Aorta (tissue), 5 donors: Measurements from ENCODE around the gene ZBTB44. TPM values are rescaled to one million over a fixed set of nuclear protein-coding genes. Genes with fewer than 3 reads are reported as not detected.
"Not testable (repeated sequence)": the region's sequence is repeated elsewhere in the genome, so short reads cannot be mapped to it uniquely, and the experiment has no call there.

Experiments used
- ATAC-seq: fragments of 200-7000 bp; cut with Tn5 transposase; one replicate; pipeline ENCODE4 v1.9.1; 2022; ENCODE audit warnings: moderate library complexity; ENCODE audit not compliant: low FRiP score
- DNase-seq, 2 donors: peaks; one replicate each; pipeline ENCODE4 v3.0.0-alpha.2; 2020
- H3K27ac ChIP-seq, 2 donors: one replicate each; pipeline ENCODE4 v1.5.1; 2013; ENCODE audit warnings: low read length in 2 of 2, mild to moderate bottlenecking in 2 of 2, moderate library complexity in 2 of 2, control low read depth in 1 of 2, inconsistent platforms in 1 of 2, low read depth in 1 of 2
- H3K27me3 ChIP-seq, 2 donors: one replicate each; pipeline ENCODE4 v1.6.1; 2013; ENCODE audit warnings: control low read depth in 1 of 2, low read length in 1 of 2, mild to moderate bottlenecking in 1 of 2, moderate library complexity in 1 of 2; ENCODE audit not compliant: insufficient read depth in 2 of 2, control insufficient read depth in 1 of 2
- H3K36me3 ChIP-seq, 2 donors: one replicate each; pipeline ENCODE4 v1.6.1; 2013; ENCODE audit warnings: control low read depth in 1 of 2, low read length in 1 of 2, mild to moderate bottlenecking in 1 of 2; ENCODE audit not compliant: insufficient read depth in 2 of 2, control insufficient read depth in 1 of 2
- H3K4me1 ChIP-seq, 2 donors: one replicate each; pipeline ENCODE4 v1.6.1; 2013; ENCODE audit warnings: low read length in 2 of 2, control low read depth in 1 of 2, mild to moderate bottlenecking in 1 of 2, moderate library complexity in 1 of 2; ENCODE audit not compliant: insufficient read depth in 2 of 2, control insufficient read depth in 1 of 2
- H3K4me3 ChIP-seq, 2 donors: one replicate each; pipeline ENCODE4 v1.5.1; 2013; ENCODE audit warnings: low read length in 2 of 2, control low read depth in 1 of 2, mild to moderate bottlenecking in 1 of 2
- H3K9me3 ChIP-seq: one replicate; pipeline ENCODE4 v1.6.1; 2013; ENCODE audit warnings: mild to moderate bottlenecking, low read length; ENCODE audit not compliant: control insufficient read depth
- WGBS, 2 donors: extraction: QIAGEN DNeasy Blood & Tissue Kit; methylation state at CpG; one replicate each; pipeline ENCODE4 v1.1.7; 2013; 5-methylcytosine and 5-hydroxymethylcytosine counted together
- intact Hi-C, 2 donors: fragments of 100-400 bp; cut with DNase I; formaldehyde crosslinking; loops; one replicate each; pipeline versions ENCODE4 v1.14.2 to v1.15.0; 2022
- polyA plus RNA-seq, 2 donors: library from polyadenylated mRNA; stranded (reverse); fragments of 200-250 nt; gene quantifications; one replicate each; pipeline ENCODE4 v1.2.3, GENCODE V29; 2013
- total RNA-seq, 2 donors: library from RNA; stranded (reverse); fragmentation: NEBNext Ultra II Directional; extraction: Animal tissue kit (Norgen Biotek cat#: 25700); gene quantifications; one replicate each; pipeline ENCODE4 v1.2.1, GENCODE V29; 2021
- donor health status: healthy with polysubstance abuse.
- donor health status: Bipolar disorder and iron deficiency.
- donor health status: DM: no; HTN: no; CAD: no.
- donor health status: DM: no; HTN: no; CAD: no.
- donor health status: DM: yes; HTN: yes; CAD: no.

ZBTB44 gene
- total and polyA plus RNA-seq, 4 donors: 8.3 to 50.2 (median 23.2) TPM

GRCh38 chr11:130237282-130238006 lies 77.3 kb downstream of the ZBTB44 start:
- no peak for DNase-seq
- Histone ChIP-seq H3K9me3 (no peaks in the 10 kb centered on the region), H3K4me3 (no peak overlapping the region), H3K27me3 (no peaks in the 10 kb centered on the region), H3K4me1 (no peaks in the 10 kb centered on the region), H3K36me3 (peaks cover 0 to 1% of the 10 kb centered on the region in 2 donors), H3K27ac (no peak overlapping the region)
- WGBS, 2 donors: 83 to 87% methylated on average over 6 of the region's 6 CpGs
- intact Hi-C loops: no loop called here
- no peak for ATAC-seq

DNA sequence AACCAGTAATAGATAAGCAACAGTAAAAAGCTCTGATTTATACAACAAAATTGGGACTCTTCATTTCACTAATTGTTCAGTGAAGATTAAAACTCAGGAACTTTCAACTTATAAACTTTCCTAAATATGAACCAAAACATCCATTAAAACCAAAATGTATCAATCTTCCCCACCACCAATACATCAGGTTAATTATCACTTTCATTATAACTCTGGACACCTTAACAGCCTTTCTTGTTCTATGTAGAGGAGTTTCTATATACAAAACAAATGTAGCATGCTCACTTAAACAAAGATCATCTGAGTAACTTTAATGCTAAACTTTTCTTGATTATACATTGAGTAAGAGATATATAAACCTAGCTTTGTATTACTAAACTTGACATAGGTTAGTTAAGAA lies 80.4 kb downstream of the ZBTB44 start:
- no peaks in the 10 kb centered on the region for H3K4me1 ChIP-seq
- H3K27me3 ChIP-seq: no peaks in the 10 kb centered on the region
- intact Hi-C loops: no loop called here
- no peaks in the 10 kb centered on the region for H3K9me3 ChIP-seq
- DNase-seq (no peak), ATAC-seq (no peak)
- H3K36me3 ChIP-seq: peaks cover 0 to 1% of the 10 kb centered on the region in 2 donors
- H3K27ac ChIP-seq: no peak overlapping the region
- no peak overlapping the region for H3K4me3 ChIP-seq

- H3K4me1 ChIP-seq, ATAC-seq, H3K9me3 ChIP-seq, H3K36me3 ChIP-seq, H3K27me3 ChIP-seq, H3K27ac ChIP-seq, H3K4me3 ChIP-seq, intact Hi-C loops, DNase-seq: not testable (repeated sequence)
- 80 to 89% methylated on average over 3 of the region's 3 CpGs for WGBS, 2 donors
These were observed 80.8 kb downstream of the ZBTB44 start for GRCh38 chr11:130233888-130234287.

- not testable (repeated sequence) for ATAC-seq
These were observed 81.2 kb downstream of the ZBTB44 start for GRCh38 chr11:130233486-130233885.

DNA sequence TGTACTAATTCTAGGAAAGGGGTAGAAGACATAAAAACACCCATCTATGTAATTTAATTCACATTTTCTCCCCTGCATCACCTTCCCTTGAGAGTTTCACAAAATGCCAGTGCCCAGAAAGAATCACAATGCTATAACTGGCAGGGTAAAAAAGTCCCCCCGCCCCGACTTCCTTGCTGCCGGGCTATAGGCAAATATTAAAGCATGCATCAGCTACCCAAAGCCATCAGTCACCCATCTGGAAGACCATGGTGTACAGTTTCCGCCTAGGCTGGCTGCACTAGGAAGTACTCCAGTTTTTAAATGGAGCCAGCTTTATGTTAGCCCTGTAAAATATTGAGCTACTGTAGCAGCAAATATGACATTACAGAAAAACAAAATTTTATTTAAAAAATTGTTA lies 87.3 kb downstream of the ZBTB44 start:
- Histone ChIP-seq H3K4me3 (no peak overlapping the region), H3K27me3 (no peaks in the 10 kb centered on the region), H3K36me3 (no peaks in the 10 kb centered on the region), H3K9me3 (no peaks in the 10 kb centered on the region), H3K27ac (no peak overlapping the region), H3K4me1 (no peaks in the 10 kb centered on the region)
- ATAC-seq (no peak), DNase-seq (no peak)
- 89 to 93% methylated on average over 4 of the region's 4 CpGs for WGBS, 2 donors
- intact Hi-C loops: no loop called here

More at GRCh38 chr11:130233486-130233885, 81.2 kb downstream of the ZBTB44 start:
- H3K27me3 ChIP-seq, H3K36me3 ChIP-seq, H3K9me3 ChIP-seq, H3K4me3 ChIP-seq, H3K27ac ChIP-seq, intact Hi-C loops, DNase-seq, H3K4me1 ChIP-seq: not testable (repeated sequence)

DNA sequence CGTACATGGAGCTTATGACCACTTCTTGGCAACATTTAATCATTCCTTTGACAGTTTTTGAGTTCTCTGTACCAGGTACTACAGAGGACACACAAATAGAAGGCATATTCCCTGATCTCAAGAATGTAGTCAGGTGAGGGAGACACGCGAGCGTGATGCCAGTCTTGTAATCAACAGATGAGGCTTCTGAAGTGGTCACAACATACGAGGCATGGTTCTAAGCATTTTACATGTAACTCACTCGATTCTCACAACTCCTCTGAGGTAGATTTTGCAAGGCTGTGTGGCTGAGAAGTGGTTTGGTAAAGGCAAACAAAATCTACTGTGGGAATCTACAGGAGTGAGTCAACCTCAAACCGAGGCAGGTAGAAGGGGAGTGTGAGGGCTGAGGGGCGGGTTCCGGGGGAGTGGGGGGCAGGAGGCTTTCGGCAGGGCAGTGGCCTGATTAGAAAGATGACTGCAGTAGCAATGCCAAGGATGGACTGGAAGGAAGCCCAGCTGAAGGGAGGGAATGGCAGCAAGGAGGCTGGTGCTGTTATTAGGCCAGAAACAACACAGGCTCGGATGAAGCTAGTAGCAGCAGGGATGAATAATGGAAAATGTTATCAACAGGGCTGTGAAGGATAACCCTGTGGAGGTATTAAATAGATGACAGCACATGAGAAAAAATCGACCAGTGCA lies 91.3 kb downstream of the ZBTB44 start:
- H3K4me1 ChIP-seq: no peaks in the 10 kb centered on the region
- DNase-seq (no peak), ATAC-seq (no peak)
- no peak overlapping the region for H3K4me3 ChIP-seq
- no peaks in the 10 kb centered on the region for H3K27me3 ChIP-seq
- intact Hi-C loops: no loop called here
- H3K36me3 ChIP-seq: no peaks in the 10 kb centered on the region
- H3K27ac ChIP-seq: no peak overlapping the region
- no peaks in the 10 kb centered on the region for H3K9me3 ChIP-seq
- WGBS, 2 donors: 51 to 53% methylated on average over 12 of the region's 12 CpGs

DNA sequence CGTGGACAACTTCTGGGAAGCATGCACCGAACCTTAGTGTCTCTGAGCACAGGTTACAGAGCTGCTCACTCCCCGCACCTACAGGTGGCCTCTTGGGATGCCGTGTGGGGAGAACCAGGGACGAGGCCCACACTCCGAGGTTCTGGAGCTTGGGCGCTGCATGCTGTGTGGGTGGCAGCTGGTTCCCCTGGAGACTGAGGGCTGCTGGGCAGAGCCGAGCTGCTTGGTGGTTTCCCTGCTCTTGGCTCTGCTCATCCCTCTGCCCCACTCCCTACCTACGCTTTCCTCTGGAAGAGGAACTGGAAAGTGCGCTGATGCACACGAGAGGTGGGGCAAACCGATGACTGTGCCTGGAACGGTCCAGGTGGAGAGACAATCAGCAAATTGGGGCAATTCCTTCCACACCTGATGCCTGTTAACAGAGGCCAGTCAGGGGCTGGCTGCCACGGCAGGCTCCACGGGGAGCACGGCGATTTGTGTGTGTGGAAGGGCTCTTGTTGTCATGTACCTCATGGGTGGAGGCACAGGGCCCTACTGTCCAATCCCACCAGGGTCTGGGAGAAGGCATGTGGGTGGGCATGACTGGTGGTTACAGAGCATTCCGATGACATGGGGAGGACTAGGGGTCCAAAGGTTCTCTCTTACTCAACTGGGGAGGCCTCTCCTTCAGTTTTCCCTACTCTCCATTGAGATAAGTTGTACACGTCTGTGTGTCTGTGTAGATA lies 94.2 kb downstream of the ZBTB44 start:
- intact Hi-C loops: no loop called here
- DNase-seq: no peak
- Histone ChIP-seq H3K9me3 (no peaks in the 10 kb centered on the region), H3K36me3 (no peaks in the 10 kb centered on the region), H3K4me3 (no peak overlapping the region), H3K27ac (no peak overlapping the region), H3K27me3 (no peaks in the 10 kb centered on the region), H3K4me1 (no peaks in the 10 kb centered on the region)
- no peak for ATAC-seq
- 80 to 84% methylated on average over 19 of the region's 19 CpGs for WGBS, 2 donors

DNA sequence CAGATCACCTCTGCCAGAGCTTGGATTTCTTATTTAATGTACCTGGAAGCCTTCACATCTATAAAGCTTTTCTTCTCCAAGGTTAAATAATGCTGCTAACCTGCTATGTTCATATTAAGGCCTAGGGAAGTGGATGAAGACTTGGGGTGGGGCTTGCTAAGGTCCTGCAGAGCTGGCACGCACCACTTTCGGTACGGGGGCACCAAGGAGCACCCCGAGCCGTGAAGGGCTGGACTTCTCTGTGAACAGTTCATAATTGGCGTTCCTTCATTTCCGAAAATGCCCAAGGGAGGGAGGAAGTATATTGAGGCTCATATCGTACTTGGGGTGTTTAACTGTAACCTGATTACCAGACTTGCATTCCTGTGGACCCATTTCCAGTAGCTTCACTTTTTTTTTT lies 95.6 kb downstream of the ZBTB44 start:
- intact Hi-C loops: loop anchor here in 1 of 2 donors (10.0 kb wide), 1 partner anchor 176 kb away; no protein-coding TSS in a partner anchor
- no peak overlapping the region for H3K4me3 ChIP-seq
- no peaks in the 10 kb centered on the region for H3K27me3 ChIP-seq
- no peaks in the 10 kb centered on the region for H3K36me3 ChIP-seq
- no peak for DNase-seq
- H3K9me3 ChIP-seq: no peaks in the 10 kb centered on the region
- ATAC-seq: no peak
- no peak overlapping the region for H3K27ac ChIP-seq
- WGBS, 2 donors: 91 to 95% methylated on average over 8 of the region's 8 CpGs
- no peaks in the 10 kb centered on the region for H3K4me1 ChIP-seq
